ENCODE results near the gene AGBL4. TPM values are rescaled to one million over a fixed set of nuclear protein-coding genes. Genes with fewer than 3 reads are reported as not detected.
"Not testable (repeated sequence)": the region's sequence is repeated elsewhere in the genome, so short reads cannot be mapped to it uniquely, and the experiment has no call there.

Gene AGBL4
- total RNA-seq, 1 experiment from 2014 or later, result not detected

- H3K4me3 Mint-ChIP-seq (ENCODE audit: unreplicated experiment), result no peak overlapping the region
- H3K9me3 Mint-ChIP-seq (ENCODE audit: unreplicated experiment), result no peaks in the 10 kb centered on the region
- intact Hi-C loops (cut with micrococcal nuclease; ENCODE audit: unreplicated experiment), result no loop called here
These were observed 1010.7 kb downstream of the AGBL4 start for GRCh38 chr1:49013079-49013478.

GRCh38 chr1:49002981-49003380 lies 1020.8 kb downstream of the AGBL4 start:
- H3K4me1 Mint-ChIP-seq (ENCODE audit: low read depth, unreplicated experiment); intact Hi-C loops (cut with micrococcal nuclease; ENCODE audit: unreplicated experiment); H3K27me3 Mint-ChIP-seq (ENCODE audit: insufficient read depth, unreplicated experiment); H3K36me3 Mint-ChIP-seq (ENCODE audit: insufficient read depth, unreplicated experiment); H3K27me3 ChIP-seq (replicated peaks; ENCODE audit: control insufficient read depth, insufficient read depth, low read length); BruUV-seq (replicated peaks); H3K27ac Mint-ChIP-seq (ENCODE audit: unreplicated experiment); H3K4me3 ChIP-seq (ENCODE audit: low read depth, low read length); CTCF ChIA-PET; H3K9me3 Mint-ChIP-seq (ENCODE audit: unreplicated experiment); H3K4me3 Mint-ChIP-seq (ENCODE audit: unreplicated experiment); H3K4me1 ChIP-seq; POLR2A ChIA-PET; H3K9me3 ChIP-seq; DNase-seq; H3K36me3 ChIP-seq (ENCODE audit: control insufficient read depth, insufficient read depth, low read length): not testable (repeated sequence)

More at GRCh38 chr1:49013079-49013478, 1010.7 kb downstream of the AGBL4 start:
- Histone ChIP-seq H3K36me3 (ENCODE audit: control insufficient read depth, insufficient read depth, low read length) (no peaks in the 10 kb centered on the region), H3K9me3 (no peaks in the 10 kb centered on the region), H3K4me1 (no peaks in the 10 kb centered on the region), H3K27me3 (replicated peaks; ENCODE audit: control insufficient read depth, insufficient read depth, low read length) (no peaks in the 10 kb centered on the region), H3K4me3 (ENCODE audit: low read depth, low read length) (no peak overlapping the region)
- Mint-ChIP-seq H3K36me3 (ENCODE audit: insufficient read depth, unreplicated experiment) (no peaks in the 10 kb centered on the region), H3K27ac (ENCODE audit: unreplicated experiment) (no peak overlapping the region), H3K4me1 (ENCODE audit: low read depth, unreplicated experiment) (no peaks in the 10 kb centered on the region), H3K27me3 (ENCODE audit: insufficient read depth, unreplicated experiment) (no peaks in the 10 kb centered on the region)
- ChIA-PET CTCF (no interaction called here), POLR2A (no interaction called here)
- no peak for TF ChIP-seq CTCF (IDR thresholded peaks at IDR 0.05; ENCODE audit: insufficient read depth in 1 of 2, low read depth in 1 of 2, low read length in 1 of 2, severe bottlenecking in 1 of 2, unreplicated experiment in 1 of 2)
- DNase-seq, result no peak
- no TSS peak for BruUV-seq (replicated peaks)

- CTCF ChIA-PET, result no interaction called here
- Mint-ChIP-seq H3K36me3 (ENCODE audit: insufficient read depth, unreplicated experiment) (no peaks in the 10 kb centered on the region), H3K9me3 (ENCODE audit: unreplicated experiment) (peaks cover 1% of the 10 kb centered on the region), H3K4me3 (ENCODE audit: unreplicated experiment) (no peak overlapping the region), H3K27ac (ENCODE audit: unreplicated experiment) (no peak overlapping the region), H3K4me1 (ENCODE audit: low read depth, unreplicated experiment) (no peaks in the 10 kb centered on the region), H3K27me3 (ENCODE audit: insufficient read depth, unreplicated experiment) (no peaks in the 10 kb centered on the region)
- intact Hi-C loops (cut with micrococcal nuclease; ENCODE audit: unreplicated experiment), result no loop called here
- no peaks in the 10 kb centered on the region for H3K4me1 ChIP-seq
- no peak for TF ChIP-seq CTCF (IDR thresholded peaks at IDR 0.05; ENCODE audit: insufficient read depth in 1 of 2, low read depth in 1 of 2, low read length in 1 of 2, severe bottlenecking in 1 of 2, unreplicated experiment in 1 of 2)
- no peaks in the 10 kb centered on the region for H3K9me3 ChIP-seq
- no TSS peak for BruUV-seq (replicated peaks)
- H3K4me3 ChIP-seq (ENCODE audit: low read depth, low read length), result no peak overlapping the region
- no peak for DNase-seq
- POLR2A ChIA-PET, result no interaction called here
- H3K27me3 ChIP-seq (replicated peaks; ENCODE audit: control insufficient read depth, insufficient read depth, low read length), result no peaks in the 10 kb centered on the region
- no peaks in the 10 kb centered on the region for H3K36me3 ChIP-seq (ENCODE audit: control insufficient read depth, insufficient read depth, low read length)
These were observed 1024.4 kb downstream of the AGBL4 start for GRCh38 chr1:48999321-48999720.

GRCh38 chr1:48996311-48996710 lies 1027.4 kb downstream of the AGBL4 start:
- POLR2A ChIA-PET, result no interaction called here
- Mint-ChIP-seq H3K9me3 (ENCODE audit: unreplicated experiment) (peaks cover 16% of the 10 kb centered on the region), H3K27me3 (ENCODE audit: insufficient read depth, unreplicated experiment) (no peaks in the 10 kb centered on the region), H3K4me3 (ENCODE audit: unreplicated experiment) (no peak overlapping the region), H3K36me3 (ENCODE audit: insufficient read depth, unreplicated experiment) (no peaks in the 10 kb centered on the region), H3K4me1 (ENCODE audit: low read depth, unreplicated experiment) (no peaks in the 10 kb centered on the region), H3K27ac (ENCODE audit: unreplicated experiment) (no peak overlapping the region)
- Histone ChIP-seq H3K36me3 (ENCODE audit: control insufficient read depth, insufficient read depth, low read length) (no peaks in the 10 kb centered on the region), H3K4me3 (ENCODE audit: low read depth, low read length) (no peak overlapping the region), H3K9me3 (no peaks in the 10 kb centered on the region), H3K4me1 (no peaks in the 10 kb centered on the region), H3K27me3 (replicated peaks; ENCODE audit: control insufficient read depth, insufficient read depth, low read length) (no peaks in the 10 kb centered on the region)
- no TSS peak for BruUV-seq (replicated peaks)
- CTCF ChIA-PET, result no interaction called here
- no peak for TF ChIP-seq CTCF (IDR thresholded peaks at IDR 0.05; ENCODE audit: insufficient read depth in 1 of 2, low read depth in 1 of 2, low read length in 1 of 2, severe bottlenecking in 1 of 2, unreplicated experiment in 1 of 2)
- intact Hi-C loops (cut with micrococcal nuclease; ENCODE audit: unreplicated experiment), result no loop called here
- no peak for DNase-seq
